Lung (tissue), 12 donors: ENCODE results near the gene C3. TPM values are rescaled to one million over a fixed set of nuclear protein-coding genes. Genes with fewer than 3 reads are reported as not detected.

ENCODE experiments used
- ATAC-seq: fragments of 200-7000 bp; cut with Tn5 transposase; one replicate; pipeline ENCODE4 v1.9.1; 2020; ENCODE audit warnings: moderate number of reproducible peaks; ENCODE audit not compliant: insufficient read depth, low FRiP score
- DNase-seq, 3 donors: peaks; one replicate each; pipeline ENCODE4 v3.0.0-alpha.2; 2013 to 2017
- H3K27ac ChIP-seq, 2 donors: one replicate each; pipeline ENCODE4 v1.5.1; 2013; ENCODE audit warnings: mild to moderate bottlenecking in 2 of 2, moderate library complexity in 2 of 2, control low read depth in 1 of 2, inconsistent platforms in 1 of 2, low read depth in 1 of 2, low read length in 1 of 2
- H3K27me3 ChIP-seq, 3 donors: one replicate each; pipeline ENCODE4 v1.5.1; 2013; ENCODE audit warnings: low read length in 2 of 3; ENCODE audit not compliant: control insufficient read depth in 3 of 3, insufficient read depth in 3 of 3
- H3K36me3 ChIP-seq, 4 donors: one replicate each; pipeline ENCODE4 v1.5.1; 2013; ENCODE audit warnings: low read length in 4 of 4, mild to moderate bottlenecking in 1 of 4, moderate library complexity in 1 of 4; ENCODE audit not compliant: control insufficient read depth in 4 of 4, insufficient read depth in 4 of 4
- H3K4me1 ChIP-seq, 5 donors: one replicate each; pipeline ENCODE4 v1.5.1; 2013; ENCODE audit warnings: low read length in 5 of 5, mild to moderate bottlenecking in 2 of 5, moderate library complexity in 1 of 5; ENCODE audit not compliant: control insufficient read depth in 5 of 5, insufficient read depth in 5 of 5
- H3K4me3 ChIP-seq: one replicate; pipeline ENCODE4 v1.5.1; 2013; ENCODE audit warnings: mild to moderate bottlenecking, control low read depth, moderate library complexity
- H3K9ac ChIP-seq, 2 donors: one replicate each; pipeline ENCODE4 v1.5.1; 2013; ENCODE audit warnings: low read length in 2 of 2, control low read depth in 1 of 2; ENCODE audit not compliant: insufficient read depth in 1 of 2
- H3K9me3 ChIP-seq, 4 donors: one replicate each; pipeline ENCODE4 v1.5.1; 2013; ENCODE audit warnings: low read length in 3 of 4, mild to moderate bottlenecking in 1 of 4, moderate library complexity in 1 of 4; ENCODE audit not compliant: control insufficient read depth in 4 of 4, insufficient read depth in 3 of 4
- CTCF ChIP-seq: IDR thresholded peaks from 2 replicates; pipeline ENCODE4 v1.5.1; 2012; ENCODE audit warnings: mild to moderate bottlenecking; ENCODE audit errors: control extremely low read depth, extremely low read depth
- WGBS, 2 donors: extraction: QIAGEN DNeasy Blood & Tissue Kit; methylation state at CpG; one replicate each; pipeline ENCODE4 v1.1.7; 2013; 5-methylcytosine and 5-hydroxymethylcytosine counted together
- polyA plus RNA-seq, 2 donors: library from polyadenylated mRNA; stranded (reverse); fragments of 200-250 nt; gene quantifications; one replicate each; pipeline ENCODE4 v1.2.1, GENCODE V29; 2013
- total RNA-seq, 2 donors: library from RNA; depleted of rRNA in 1 of 2; stranded (reverse); fragments of >200 nt in 1 of 2; gene quantifications; one replicate each; pipeline ENCODE4 v1.2.1, GENCODE V29; 2014 to 2021
- donor health status: control.
- donor health status: control.
- donor health status: Bipolar disorder and iron deficiency.
- donor health status: healthy.
- donor health status: DM: yes; HTN: yes; CAD: no.

The C3 gene
- total and polyA plus RNA-seq, 4 donors: 613 to 1,612 (median 1,252) TPM

- DNase-seq: no peak
- H3K9me3 ChIP-seq: peaks cover 0 to 1% (median 0%) of the 10 kb centered on the region in 4 donors
- TF ChIP-seq CTCF: no peak
- no peak overlapping the region for H3K27ac ChIP-seq
- no peak overlapping the region for H3K9ac ChIP-seq
- no peak overlapping the region for H3K4me3 ChIP-seq
- H3K27me3 ChIP-seq: no peaks in the 10 kb centered on the region
- WGBS, 2 donors: 83 to 91% methylated on average over 11 of the region's 11 CpGs
- H3K36me3 ChIP-seq: peaks cover 0 to 9% (median 0%) of the 10 kb centered on the region in 4 donors
- H3K4me1 ChIP-seq: no peaks in the 10 kb centered on the region
- ATAC-seq: no peak
Measured at GRCh38 chr19:6690160-6690885, 30.1 kb downstream of the C3 start.

- DNase-seq (no peak), ATAC-seq (no peak)
- no peaks in the 10 kb centered on the region for H3K27me3 ChIP-seq
- no peak overlapping the region for H3K27ac ChIP-seq
- peaks cover 0 to 3% (median 0%) of the 10 kb centered on the region in 4 donors for H3K9me3 ChIP-seq
- H3K36me3 ChIP-seq: peaks cover 0 to 12% (median 0%) of the 10 kb centered on the region in 4 donors
- 70 to 82% methylated on average over 5 of the region's 5 CpGs for WGBS, 2 donors
- H3K4me1 ChIP-seq: no peaks in the 10 kb centered on the region
- TF ChIP-seq CTCF: no peak
- H3K9ac ChIP-seq: no peak overlapping the region
- no peak overlapping the region for H3K4me3 ChIP-seq
Measured at GRCh38 chr19:6687114-6687513, 33.3 kb downstream of the C3 start.

DNA sequence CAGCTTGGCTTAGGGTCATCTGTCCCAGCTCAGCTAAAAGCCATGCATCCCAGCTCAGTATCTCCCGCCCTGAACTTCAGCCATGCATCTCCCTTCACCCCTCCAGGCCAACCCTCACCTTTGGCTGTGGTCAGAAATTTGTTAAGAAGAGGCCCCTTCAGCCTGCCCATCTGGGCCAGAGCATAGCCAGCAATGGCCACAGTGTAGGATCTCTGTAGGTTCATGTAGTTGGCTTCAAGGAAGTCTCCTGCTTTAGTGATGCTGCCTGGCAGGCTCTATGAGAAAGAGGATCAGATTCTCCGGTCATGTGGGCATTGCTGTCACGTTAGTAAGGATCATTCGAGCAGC lies 33.8 kb downstream of the C3 start:
- H3K4me3 ChIP-seq: no peak overlapping the region
- peaks cover 0 to 2% (median 0%) of the 10 kb centered on the region in 4 donors for H3K9me3 ChIP-seq
- no peak overlapping the region for H3K27ac ChIP-seq
- no peaks in the 10 kb centered on the region for H3K27me3 ChIP-seq
- ATAC-seq (no peak), DNase-seq (no peak)
- peaks cover 0 to 12% (median 0%) of the 10 kb centered on the region in 4 donors for H3K36me3 ChIP-seq
- WGBS, 2 donors: 84 to 87% methylated on average over 4 of the region's 4 CpGs
- TF ChIP-seq CTCF: no peak
- H3K4me1 ChIP-seq: no peaks in the 10 kb centered on the region
- H3K9ac ChIP-seq: no peak overlapping the region
